Panc1 (cell line): ENCODE data around the gene HSPB3. TPM values are rescaled to one million over a fixed set of nuclear protein-coding genes. Genes with fewer than 3 reads are reported as not detected.
"Not testable (repeated sequence)": the region's sequence is repeated elsewhere in the genome, so short reads cannot be mapped to it uniquely, and the experiment has no call there.

Source experiments
- ATAC-seq: fragments of 200-7000 bp; cut with Tn5 transposase; 2 replicates; pipeline ENCODE4 v1.9.1; 2020; ENCODE audit warnings: mild to moderate bottlenecking, moderate library complexity
- BruUV-seq: library from RNA; stranded (reverse); fragments of 400-500 nt; replicated peaks from 2 replicates; lab custom pipeline; 2021; lab: Mats Ljungman, UMichigan
- CTCF ChIA-PET: fragments of 300-600 bp; sonication (Branson Sonifier 250); formaldehyde crosslinking; loops from one replicate; lab custom pipeline; 2022; ENCODE audit warnings: antibody characterized with exemption; lab: Charles Lee
- POLR2A ChIA-PET: fragments of 300-600 bp; sonication (Branson Sonifier 250); formaldehyde crosslinking; loops from one replicate; lab custom pipeline; 2022; ENCODE audit warnings: antibody characterized with exemption; lab: Charles Lee
- DNase-seq: peaks from one replicate; pipeline ENCODE4 v3.0.0-alpha.2; 2010; ENCODE audit warnings: low read depth, low spot score
- H3K27ac ChIP-seq: 2 replicates; pipeline ENCODE4 v1.5.1; 2011; ENCODE audit warnings: mild to moderate bottlenecking, low read length, inconsistent platforms
- H3K27me3 ChIP-seq: fragments of 200-500 bp; sonication (Bioruptor generic); 2 replicates; pipeline ENCODE4 v1.6.0; 2014; ENCODE audit warnings: low read length, inconsistent platforms; ENCODE audit not compliant: control insufficient read depth, insufficient read depth
- H3K36me3 ChIP-seq: fragments of 200-500 bp; sonication (Bioruptor generic); 2 replicates; pipeline ENCODE4 v1.5.1; 2014; ENCODE audit warnings: inconsistent platforms, mild to moderate bottlenecking, low read length, moderate library complexity; ENCODE audit not compliant: control insufficient read depth, insufficient read depth
- H3K4me1 ChIP-seq: 2 replicates; pipeline ENCODE4 v1.5.1; 2011; ENCODE audit warnings: inconsistent platforms, mild to moderate bottlenecking, low read length, moderate library complexity; ENCODE audit not compliant: control insufficient read depth, insufficient read depth
- H3K4me3 ChIP-seq, 2 experiments: 2 replicates each; pipeline ENCODE4 v1.5.1; 2011 to 2012; ENCODE audit warnings: low read depth in 2 of 2, low read length in 2 of 2, mild to moderate bottlenecking in 2 of 2, inconsistent platforms in 1 of 2, moderate library complexity in 1 of 2
- H3K9me3 ChIP-seq: fragments of 200-500 bp; sonication (Bioruptor generic); 2 replicates; pipeline ENCODE4 v1.5.1; 2014; ENCODE audit warnings: low read depth, mild to moderate bottlenecking, inconsistent platforms, low read length, moderate library complexity; ENCODE audit not compliant: control insufficient read depth, insufficient read depth
- POLR2AphosphoS5 ChIP-seq: IDR thresholded peaks from 2 replicates; pipeline ENCODE4 v1.6.1; 2012; ENCODE audit warnings: mild to moderate bottlenecking, low read depth, low read length, moderate library complexity
- SIN3A ChIP-seq: IDR thresholded peaks from 2 replicates; pipeline ENCODE4 v1.6.1; 2012; ENCODE audit warnings: low read depth, mild to moderate bottlenecking, low read length, moderate library complexity, borderline replicate concordance; ENCODE audit not compliant: insufficient read depth
- TCF7L2 ChIP-seq: IDR thresholded peaks from 2 replicates; pipeline ENCODE4 v1.6.1; 2011; ENCODE audit warnings: mild to moderate bottlenecking, low read depth, low read length, inconsistent platforms
- in situ Hi-C: cut with HindIII; loops from 2 replicates; pipeline ENCODE4 v1.10.0; 2016; ENCODE audit warnings: low sequenced_read_pairs, low pct_unique_long_range_greater_than_20kb
- intact Hi-C: fragments of 100-400 bp; cut with micrococcal nuclease; formaldehyde crosslinking; loops from one replicate; pipeline ENCODE4 v1.10.0; 2022; ENCODE audit not compliant: unreplicated experiment
- total RNA-seq: library from RNA; stranded (reverse); gene quantifications from one replicate; pipeline ENCODE4 v1.2.1, GENCODE V29; 2021; ENCODE audit not compliant: unreplicated experiment
- TF ChIP-seq, protein P1 (sequence below), 2 experiments: IDR thresholded peaks; 2 replicates each; pipeline ENCODE4 v1.6.1; 2011 to 2012; ENCODE audit warnings: low read depth in 2 of 2, control low read depth in 1 of 2, low read length in 1 of 2, mild to moderate bottlenecking in 1 of 2, moderate library complexity in 1 of 2; ENCODE audit not compliant: insufficient read depth in 1 of 2
- TF ChIP-seq, protein P2 (sequence below): fragments of 450-650 bp; IDR thresholded peaks from 2 replicates; pipeline ENCODE4 v1.5.1; 2017; ENCODE audit warnings: mild to moderate bottlenecking

Gene HSPB3
- total RNA-seq, 1 experiment from 2014 or later, result not detected

DNA sequence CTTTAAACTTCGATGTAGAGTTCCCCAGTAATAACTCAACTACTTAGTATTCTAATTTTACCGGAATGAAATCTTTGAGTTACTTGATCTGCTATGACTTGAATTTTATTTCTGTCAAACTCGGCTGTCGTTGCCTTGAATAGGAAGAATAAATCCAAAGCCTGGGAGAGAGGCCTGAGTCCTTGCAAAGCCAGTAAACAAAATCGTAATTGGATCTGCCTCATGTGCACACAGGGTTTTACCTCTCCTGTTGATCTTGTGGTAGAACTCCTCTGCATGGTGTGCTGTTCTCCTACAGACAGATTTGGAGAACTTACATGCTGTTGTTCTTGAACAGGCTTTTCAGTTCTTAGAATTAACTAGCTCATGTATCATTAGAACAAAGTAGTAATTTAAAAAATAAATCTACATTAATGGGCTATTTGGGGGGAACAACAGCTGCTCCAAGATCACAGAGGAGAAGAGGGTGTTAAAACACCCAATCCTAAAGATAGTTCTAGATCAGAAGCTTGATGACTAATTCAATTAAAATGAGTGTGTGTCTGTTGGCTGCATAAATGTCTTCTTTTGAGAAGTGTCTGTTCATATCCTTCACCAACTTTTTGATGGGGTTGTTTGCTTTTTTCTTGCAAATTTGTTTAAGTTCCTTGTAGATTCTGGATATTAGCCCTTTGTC lies 28.9 kb downstream of the HSPB3 start:
- in situ Hi-C loops (no loop called here), intact Hi-C loops (no loop called here)
- TF ChIP-seq SIN3A, result no peak
- TF ChIP-seq POLR2AphosphoS5, result no peak
- TF ChIP-seq, protein P1, sequence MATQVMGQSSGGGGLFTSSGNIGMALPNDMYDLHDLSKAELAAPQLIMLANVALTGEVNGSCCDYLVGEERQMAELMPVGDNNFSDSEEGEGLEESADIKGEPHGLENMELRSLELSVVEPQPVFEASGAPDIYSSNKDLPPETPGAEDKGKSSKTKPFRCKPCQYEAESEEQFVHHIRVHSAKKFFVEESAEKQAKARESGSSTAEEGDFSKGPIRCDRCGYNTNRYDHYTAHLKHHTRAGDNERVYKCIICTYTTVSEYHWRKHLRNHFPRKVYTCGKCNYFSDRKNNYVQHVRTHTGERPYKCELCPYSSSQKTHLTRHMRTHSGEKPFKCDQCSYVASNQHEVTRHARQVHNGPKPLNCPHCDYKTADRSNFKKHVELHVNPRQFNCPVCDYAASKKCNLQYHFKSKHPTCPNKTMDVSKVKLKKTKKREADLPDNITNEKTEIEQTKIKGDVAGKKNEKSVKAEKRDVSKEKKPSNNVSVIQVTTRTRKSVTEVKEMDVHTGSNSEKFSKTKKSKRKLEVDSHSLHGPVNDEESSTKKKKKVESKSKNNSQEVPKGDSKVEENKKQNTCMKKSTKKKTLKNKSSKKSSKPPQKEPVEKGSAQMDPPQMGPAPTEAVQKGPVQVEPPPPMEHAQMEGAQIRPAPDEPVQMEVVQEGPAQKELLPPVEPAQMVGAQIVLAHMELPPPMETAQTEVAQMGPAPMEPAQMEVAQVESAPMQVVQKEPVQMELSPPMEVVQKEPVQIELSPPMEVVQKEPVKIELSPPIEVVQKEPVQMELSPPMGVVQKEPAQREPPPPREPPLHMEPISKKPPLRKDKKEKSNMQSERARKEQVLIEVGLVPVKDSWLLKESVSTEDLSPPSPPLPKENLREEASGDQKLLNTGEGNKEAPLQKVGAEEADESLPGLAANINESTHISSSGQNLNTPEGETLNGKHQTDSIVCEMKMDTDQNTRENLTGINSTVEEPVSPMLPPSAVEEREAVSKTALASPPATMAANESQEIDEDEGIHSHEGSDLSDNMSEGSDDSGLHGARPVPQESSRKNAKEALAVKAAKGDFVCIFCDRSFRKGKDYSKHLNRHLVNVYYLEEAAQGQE (IDR thresholded peaks at IDR 0.05; ENCODE audit: insufficient read depth in 1 of 2, low read depth in 2 of 2, low read length in 1 of 2), result no peak
- TF ChIP-seq, protein P2, sequence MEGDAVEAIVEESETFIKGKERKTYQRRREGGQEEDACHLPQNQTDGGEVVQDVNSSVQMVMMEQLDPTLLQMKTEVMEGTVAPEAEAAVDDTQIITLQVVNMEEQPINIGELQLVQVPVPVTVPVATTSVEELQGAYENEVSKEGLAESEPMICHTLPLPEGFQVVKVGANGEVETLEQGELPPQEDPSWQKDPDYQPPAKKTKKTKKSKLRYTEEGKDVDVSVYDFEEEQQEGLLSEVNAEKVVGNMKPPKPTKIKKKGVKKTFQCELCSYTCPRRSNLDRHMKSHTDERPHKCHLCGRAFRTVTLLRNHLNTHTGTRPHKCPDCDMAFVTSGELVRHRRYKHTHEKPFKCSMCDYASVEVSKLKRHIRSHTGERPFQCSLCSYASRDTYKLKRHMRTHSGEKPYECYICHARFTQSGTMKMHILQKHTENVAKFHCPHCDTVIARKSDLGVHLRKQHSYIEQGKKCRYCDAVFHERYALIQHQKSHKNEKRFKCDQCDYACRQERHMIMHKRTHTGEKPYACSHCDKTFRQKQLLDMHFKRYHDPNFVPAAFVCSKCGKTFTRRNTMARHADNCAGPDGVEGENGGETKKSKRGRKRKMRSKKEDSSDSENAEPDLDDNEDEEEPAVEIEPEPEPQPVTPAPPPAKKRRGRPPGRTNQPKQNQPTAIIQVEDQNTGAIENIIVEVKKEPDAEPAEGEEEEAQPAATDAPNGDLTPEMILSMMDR, result no peak
- TF ChIP-seq TCF7L2, result no peak
- CTCF ChIA-PET, result no interaction called here
- Histone ChIP-seq H3K27ac (no peak overlapping the region), H3K9me3 (no peaks in the 10 kb centered on the region), H3K4me3 (no peak overlapping the region), H3K36me3 (no peaks in the 10 kb centered on the region), H3K4me1 (no peaks in the 10 kb centered on the region), H3K27me3 (no peaks in the 10 kb centered on the region)
- DNase-seq, result no peak
- no TSS peak for BruUV-seq
- ATAC-seq, result no peak
- POLR2A ChIA-PET, result no interaction called here

DNA sequence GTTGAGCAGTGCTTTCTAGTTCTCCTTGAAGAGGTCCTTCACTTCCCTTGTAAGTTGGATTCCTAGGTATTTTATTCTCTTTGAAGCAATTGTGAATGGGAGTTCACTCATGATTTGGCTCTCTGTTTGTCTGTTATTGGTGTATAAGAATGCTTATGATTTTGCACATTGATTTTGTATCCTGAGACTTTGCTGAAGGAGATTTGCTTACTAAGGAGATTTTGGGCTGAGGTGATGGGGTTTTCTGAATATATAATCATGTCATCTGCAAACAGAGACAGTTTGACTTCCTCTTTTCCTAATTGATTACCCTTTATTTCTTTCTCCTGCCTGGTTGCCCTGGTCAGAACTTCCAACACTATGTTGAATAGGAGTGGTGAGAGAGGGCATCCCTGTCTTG lies 30.2 kb downstream of the HSPB3 start:
- H3K36me3 ChIP-seq, DNase-seq, CTCF ChIA-PET, H3K27me3 ChIP-seq, H3K4me3 ChIP-seq, POLR2A ChIA-PET, H3K4me1 ChIP-seq, BruUV-seq, ATAC-seq, H3K27ac ChIP-seq, H3K9me3 ChIP-seq, in situ Hi-C loops: not testable (repeated sequence)
- intact Hi-C loops, result loop anchor here (5.0 kb wide), 1 partner anchor 243 kb away; no protein-coding TSS in a partner anchor

DNA sequence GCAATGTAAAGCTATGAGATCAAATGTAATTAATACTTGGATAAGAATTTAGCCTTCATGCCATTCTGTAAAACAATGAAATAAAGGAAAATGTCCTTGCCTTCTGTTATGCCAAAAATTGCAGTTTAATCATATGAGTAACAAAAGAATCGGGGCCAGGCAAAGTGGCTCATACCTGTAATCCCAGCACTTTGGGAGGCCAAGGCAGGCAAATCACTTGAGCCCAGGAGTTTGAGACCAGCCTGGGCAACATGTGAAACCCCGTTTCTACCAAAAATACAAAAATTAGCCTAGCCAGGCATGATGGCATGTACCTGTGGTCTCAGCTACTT lies 34.1 kb downstream of the HSPB3 start:
- H3K4me1 ChIP-seq, H3K4me3 ChIP-seq, BruUV-seq, ATAC-seq, POLR2A ChIA-PET, in situ Hi-C loops, H3K27ac ChIP-seq, H3K9me3 ChIP-seq, H3K36me3 ChIP-seq, DNase-seq, H3K27me3 ChIP-seq: not testable (repeated sequence)
- intact Hi-C loops, result loop anchor here (5.0 kb wide), 1 partner anchor 247 kb away; no protein-coding TSS in a partner anchor
- TF ChIP-seq, protein P2, result peak; percentile 65
- CTCF ChIA-PET, result interaction anchor here (0.7 to 1.8 kb wide), 2 partner anchors 115 to 246 kb away, joined by 3 to 6 read pairs; no protein-coding TSS in a partner anchor
